GM18507 (cell line): ENCODE measurements around the gene FADS6.
A peak's percentile ranks its signal among the peaks of the same experiment; 100 is the strongest.

ENCODE experiments used
- DNase-seq: peaks from one replicate; pipeline ENCODE4 v3.0.0; 2011; ENCODE audit warnings: low read depth; ENCODE audit not compliant: insufficient read length; ENCODE audit errors: extremely low spot score
- FAIRE-seq: peaks from 2 replicates; lab custom pipeline; 2011; peaks lifted over from hg19 to GRCh38; lab: Jason Lieb, UNC

Gene FADS6

GRCh38 chr17:74893936-74894671 is 671 bp upstream of the FADS6 start:
- no peak for DNase-seq
- no peak for FAIRE-seq

- no peak for DNase-seq
- no peak for FAIRE-seq
Observed at GRCh38 chr17:74892013-74892841, 1.2 kb downstream of the FADS6 start.

- no peak for DNase-seq
- FAIRE-seq, result no peak
Observed at GRCh38 chr17:74890554-74890953, 2.9 kb downstream of the FADS6 start.

GRCh38 chr17:74888469-74888868 is 5.0 kb downstream of the FADS6 start:
- FAIRE-seq, result no peak
- no peak for DNase-seq

GRCh38 chr17:74883241-74883745 is 10.1 kb downstream of the FADS6 start:
- no peak for FAIRE-seq
- DNase-seq, result no peak

- FAIRE-seq, result no peak
Observed at GRCh38 chr17:74882517-74883240, 10.8 kb downstream of the FADS6 start.

GRCh38 chr17:74881073-74881472 is 12.4 kb downstream of the FADS6 start:
- FAIRE-seq, result no peak
- DNase-seq, result no peak

More at GRCh38 chr17:74882517-74883240, 10.8 kb downstream of the FADS6 start:
- DNase-seq, result no peak

- no peak for FAIRE-seq
Observed at GRCh38 chr17:74879308-74879707, 14.1 kb downstream of the FADS6 start.

GRCh38 chr17:74878658-74879057 is 14.8 kb downstream of the FADS6 start:
- DNase-seq (no peak), FAIRE-seq (no peak)

More at GRCh38 chr17:74879308-74879707, 14.1 kb downstream of the FADS6 start:
- no peak for DNase-seq

DNA sequence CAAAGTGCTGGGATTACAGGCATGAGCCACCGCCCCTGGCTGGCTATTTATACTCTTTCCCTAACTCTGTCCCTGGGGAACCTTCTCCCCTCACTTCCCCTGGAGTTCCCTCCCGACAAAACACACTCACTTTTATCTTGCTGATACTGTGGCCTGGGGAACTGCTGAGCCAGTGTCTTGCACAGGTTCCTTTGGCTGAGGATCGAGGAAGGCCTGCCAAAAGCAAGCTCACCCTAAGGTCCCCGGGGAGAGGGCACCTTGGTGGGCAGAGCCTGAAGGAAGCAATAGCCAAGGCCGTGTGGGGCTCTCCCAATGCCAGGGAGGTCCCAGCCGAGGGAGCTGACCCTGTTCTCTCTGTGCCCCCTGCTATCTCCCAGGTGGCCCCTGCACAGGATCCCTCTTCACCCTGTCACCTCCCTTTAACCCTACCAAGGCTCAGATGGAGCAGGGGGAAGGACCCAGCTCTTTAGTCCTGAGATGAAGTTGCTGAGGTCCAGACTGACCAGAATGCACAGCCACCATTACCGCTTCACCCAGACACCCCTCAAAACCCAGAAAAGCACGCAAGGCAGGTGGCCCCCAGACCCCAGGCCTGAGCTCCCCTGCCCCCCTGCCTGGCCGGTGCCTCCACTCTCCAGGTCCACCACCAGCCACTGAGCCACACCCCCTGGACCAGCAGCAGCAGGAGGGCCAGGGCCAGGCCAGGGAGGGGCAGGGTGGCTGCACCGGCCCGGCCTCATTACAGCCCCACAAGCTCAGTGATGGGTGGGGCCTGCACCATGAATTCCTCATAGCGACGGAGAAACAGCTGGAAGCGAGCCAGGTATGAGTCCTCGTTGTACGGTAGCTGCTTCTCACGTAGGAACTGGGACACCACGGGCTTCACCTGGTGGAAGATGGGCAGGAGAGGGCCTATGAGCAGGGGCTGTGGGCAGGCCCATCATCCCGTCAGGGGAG is 15.6 kb downstream of the FADS6 start:
- DNase-seq, result no peak
- no peak for FAIRE-seq

DNA sequence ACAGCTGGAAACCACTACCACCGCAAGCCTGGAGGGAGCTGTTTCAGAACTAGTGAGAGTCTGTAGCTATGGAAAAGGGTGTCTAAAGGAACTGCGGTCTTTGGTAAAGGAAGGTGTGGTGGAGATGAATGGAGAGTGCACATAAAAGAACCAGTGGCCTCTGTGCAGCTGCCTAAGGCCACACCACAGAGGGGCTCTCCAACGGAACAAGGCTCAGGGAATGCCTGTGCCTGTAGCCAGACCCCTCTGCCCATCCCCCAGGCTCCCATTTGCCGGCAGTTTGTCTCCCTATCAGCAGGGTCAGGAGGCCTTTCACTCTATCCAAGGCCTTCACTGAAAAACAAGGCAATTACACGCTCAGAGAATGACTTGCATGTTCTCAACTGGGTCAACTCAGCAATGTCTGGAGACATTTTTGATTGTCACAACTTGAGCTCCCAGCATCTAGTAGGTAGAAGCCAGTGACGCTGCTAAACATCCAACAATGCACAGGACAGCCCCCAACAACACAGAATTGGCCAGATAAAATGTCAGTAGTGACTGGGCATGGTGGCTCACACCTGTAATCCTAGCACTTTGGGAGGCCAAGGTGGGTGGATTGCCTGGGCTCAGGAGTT is 17.3 kb downstream of the FADS6 start:
- FAIRE-seq (no peak), DNase-seq (no peak)

DNA sequence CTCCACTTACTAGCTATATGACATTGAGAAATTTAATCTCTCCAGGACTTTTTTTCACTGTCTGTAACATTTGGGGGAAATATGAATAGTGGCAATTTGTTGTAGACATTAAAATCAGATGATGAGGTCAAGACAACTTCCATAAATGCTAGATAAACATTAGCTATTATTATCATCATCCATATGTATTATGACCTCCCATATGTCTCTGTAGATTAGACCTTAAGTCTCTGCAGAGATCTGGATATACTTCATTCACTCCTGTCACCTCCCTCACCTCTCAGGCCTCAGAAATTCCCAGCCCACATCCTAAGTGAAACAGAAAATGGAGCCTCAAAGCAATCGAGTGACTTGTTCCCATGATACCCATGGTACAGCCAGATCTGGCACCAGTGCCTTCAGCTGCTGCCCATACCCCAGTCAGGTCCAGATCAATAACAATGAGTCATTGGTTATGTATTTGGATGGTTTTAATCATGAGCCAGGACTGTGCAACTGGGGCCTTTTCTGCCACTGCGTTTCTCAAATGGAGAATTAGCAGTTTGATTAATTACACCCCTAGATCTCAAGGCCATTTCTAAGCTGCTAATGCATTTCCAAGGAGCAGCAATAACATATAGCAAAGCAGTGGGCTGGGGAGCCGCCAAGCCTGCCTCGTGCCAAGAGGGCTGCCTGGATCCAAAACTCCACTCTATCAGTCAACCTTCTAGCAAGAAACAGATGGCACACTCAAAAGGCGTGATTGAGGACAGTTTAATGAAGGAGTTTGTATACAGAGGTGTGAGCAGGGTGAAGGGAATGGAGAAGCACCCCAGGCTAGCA is 18.1 kb downstream of the FADS6 start:
- DNase-seq (no peak), FAIRE-seq (no peak)

DNA sequence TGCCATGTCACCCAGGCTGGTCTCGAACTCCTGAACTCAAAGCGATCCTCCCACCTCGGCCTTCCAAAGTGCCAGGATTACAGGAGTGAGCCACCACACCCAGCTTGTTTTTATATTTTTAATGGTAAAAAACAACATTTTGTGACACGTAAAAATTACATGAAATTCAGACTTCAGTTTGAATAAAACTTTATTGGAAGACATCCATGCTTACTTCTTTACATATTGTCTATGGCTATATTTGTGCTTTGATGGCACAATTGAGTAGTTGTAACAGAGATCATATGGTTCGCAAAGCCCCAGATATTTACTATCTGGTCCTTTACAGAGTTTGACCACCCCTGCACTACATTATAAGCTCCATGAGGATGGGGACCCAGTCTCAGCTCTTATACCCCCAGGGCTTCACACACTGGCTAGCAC is 18.8 kb downstream of the FADS6 start:
- DNase-seq (no peak), FAIRE-seq (no peak)

DNA sequence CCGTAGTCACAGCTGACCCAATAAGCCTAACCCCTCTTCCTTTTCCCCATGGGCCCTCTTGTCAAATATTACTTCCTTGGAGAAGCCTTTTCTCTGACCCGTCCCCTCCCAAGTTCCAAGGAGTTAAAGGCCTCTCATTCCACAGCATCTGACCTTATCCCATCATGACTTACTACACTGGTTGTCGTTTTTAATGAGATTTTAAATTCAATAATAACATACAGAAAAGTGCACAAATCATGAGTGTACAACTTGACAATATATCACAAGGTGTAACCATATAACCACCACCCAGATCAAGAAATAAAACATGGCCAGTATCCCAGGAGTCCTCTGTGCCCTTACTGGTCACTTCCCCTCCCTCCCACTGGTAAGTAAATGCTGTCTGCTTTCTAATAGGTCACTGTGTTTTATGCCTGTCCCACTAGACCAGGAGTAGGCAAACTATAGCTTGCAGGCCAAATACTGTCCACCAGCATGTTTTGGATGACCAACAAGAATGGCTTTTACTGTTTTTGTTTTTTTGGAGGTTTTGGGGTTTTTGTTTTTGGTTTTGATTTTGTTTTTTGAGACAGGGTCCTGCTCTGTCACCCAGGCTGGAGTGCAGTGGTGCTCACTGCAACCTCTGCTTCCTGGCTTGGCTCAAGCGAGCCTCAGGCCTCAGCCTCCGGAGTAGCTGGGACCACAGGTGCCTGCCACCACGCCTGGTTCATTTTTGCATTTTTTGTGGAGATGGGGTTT is 19.4 kb downstream of the FADS6 start:
- DNase-seq, result no peak

GRCh38 chr17:74873037-74873873 is 20.2 kb downstream of the FADS6 start:
- FAIRE-seq (peak; percentile 98), DNase-seq (peak; percentile 98)

More for the DNA sequence above, 19.4 kb downstream of the FADS6 start:
- no peak for FAIRE-seq
